Vagina (tissue), 2 donors: Measurements from ENCODE around the gene SETD1A. TPM values are rescaled to one million over a fixed set of nuclear protein-coding genes. Genes with fewer than 3 reads are reported as not detected.
"Not testable (repeated sequence)": the region's sequence is repeated elsewhere in the genome, so short reads cannot be mapped to it uniquely, and the experiment has no call there.

ENCODE experiments used
- DNase-seq, 2 donors: peaks; one replicate each; pipeline ENCODE4 v3.0.0-alpha.2; 2017; ENCODE audit errors: extremely low spot score in 2 of 2
- H3K27ac ChIP-seq: fragments of 200-600 bp; sonication (generic); one replicate; pipeline ENCODE4 v1.5.1; 2019
- H3K27me3 ChIP-seq: fragments of 200-600 bp; sonication (generic); one replicate; pipeline ENCODE4 v1.5.1; 2019
- H3K36me3 ChIP-seq, 2 donors: fragments of 200-600 bp; sonication (generic); one replicate each; pipeline ENCODE4 v1.5.1; 2017 to 2019
- H3K4me1 ChIP-seq: fragments of 200-600 bp; sonication (generic); one replicate; pipeline ENCODE4 v1.5.1; 2019
- H3K4me3 ChIP-seq, 2 donors: fragments of 200-600 bp; sonication (generic); 1 replicate in 1 of 2; 2 replicates in 1 of 2; pipeline ENCODE4 v1.5.1; 2016 to 2019
- H3K9me3 ChIP-seq: fragments of 200-600 bp; sonication (generic); one replicate; pipeline ENCODE4 v1.5.1; 2019
- CTCF ChIP-seq, 3 experiments: fragments of 450-650 bp in 2 of 3; fragments of 200-600 bp in 1 of 3; sonication (generic) in 1 of 3; IDR thresholded peaks; one replicate each; pipeline ENCODE4 v1.5.1; 2017 to 2019; ENCODE audit warnings: antibody characterized with exemption in 3 of 3, mild to moderate bottlenecking in 2 of 3, moderate library complexity in 2 of 3
- POLR2A ChIP-seq, 2 donors: fragments of 450-650 bp; IDR thresholded peaks; one replicate each; pipeline ENCODE4 v1.6.1; 2017; ENCODE audit warnings: antibody characterized with exemption in 2 of 2, mild to moderate bottlenecking in 2 of 2, moderate library complexity in 2 of 2
- POLR2AphosphoS5 ChIP-seq, 2 donors: sonication (generic); formaldehyde crosslinking; IDR thresholded peaks; one replicate each; pipeline ENCODE4 v1.9.0; 2017; ENCODE audit warnings: antibody characterized with exemption in 2 of 2, mild to moderate bottlenecking in 2 of 2, low read depth in 1 of 2; ENCODE audit not compliant: insufficient read depth in 1 of 2
- intact Hi-C: fragments of 100-400 bp; cut with DNase I; formaldehyde crosslinking; loops from one replicate; pipeline ENCODE4 v1.15.1; 2023
- total RNA-seq: library from RNA; depleted of rRNA; stranded (reverse); fragments of >200 nt; gene quantifications from one replicate; pipeline ENCODE4 v1.2.3, GENCODE V29; 2016

SETD1A gene
- total RNA-seq, 1 donor from 2014 or later: 10.6 TPM

- H3K36me3 ChIP-seq: no peaks in the 10 kb centered on the region
- no peaks in the 10 kb centered on the region for H3K27me3 ChIP-seq
- intact Hi-C loops: no loop called here
- no peak for TF ChIP-seq POLR2AphosphoS5 (IDR thresholded peaks at IDR 0.05; ENCODE audit: insufficient read depth in 1 of 2, low read depth in 1 of 2)
- TF ChIP-seq CTCF (IDR thresholded peaks at IDR 0.05): no peak
- TF ChIP-seq POLR2A (IDR thresholded peaks at IDR 0.05): no peak
- DNase-seq: no peak
- H3K27ac ChIP-seq: no peak overlapping the region
- H3K9me3 ChIP-seq: no peaks in the 10 kb centered on the region
- H3K4me1 ChIP-seq: peaks cover 5% of the 10 kb centered on the region
- H3K4me3 ChIP-seq: no peak overlapping the region
Measured at GRCh38 chr16:31008149-31008548, 50.6 kb downstream of the SETD1A start.

- no peaks in the 10 kb centered on the region for H3K36me3 ChIP-seq
- H3K27me3 ChIP-seq: no peaks in the 10 kb centered on the region
- H3K4me3 ChIP-seq: no peak overlapping the region
- intact Hi-C loops: no loop called here
- no peak for DNase-seq
- H3K4me1 ChIP-seq: peaks cover 5% of the 10 kb centered on the region
- no peak for TF ChIP-seq CTCF (IDR thresholded peaks at IDR 0.05)
- no peak for TF ChIP-seq POLR2AphosphoS5 (IDR thresholded peaks at IDR 0.05; ENCODE audit: insufficient read depth in 1 of 2, low read depth in 1 of 2)
- no peak for TF ChIP-seq POLR2A (IDR thresholded peaks at IDR 0.05)
- no peaks in the 10 kb centered on the region for H3K9me3 ChIP-seq
- H3K27ac ChIP-seq: no peak overlapping the region
Measured at GRCh38 chr16:31008551-31008950, 51.0 kb downstream of the SETD1A start.

- Histone ChIP-seq H3K4me1 (peaks cover 5% of the 10 kb centered on the region), H3K9me3 (no peaks in the 10 kb centered on the region), H3K4me3 (no peak overlapping the region), H3K27ac (no peak overlapping the region), H3K27me3 (no peaks in the 10 kb centered on the region), H3K36me3 (no peaks in the 10 kb centered on the region)
- intact Hi-C loops: no loop called here
- TF ChIP-seq CTCF (IDR thresholded peaks at IDR 0.05): no peak
- no peak for TF ChIP-seq POLR2AphosphoS5 (IDR thresholded peaks at IDR 0.05; ENCODE audit: insufficient read depth in 1 of 2, low read depth in 1 of 2)
- no peak for TF ChIP-seq POLR2A (IDR thresholded peaks at IDR 0.05)
- no peak for DNase-seq
Measured at GRCh38 chr16:31009120-31009519, 51.6 kb downstream of the SETD1A start.

GRCh38 chr16:31009894-31010584 is 52.5 kb downstream of the SETD1A start:
- no peaks in the 10 kb centered on the region for H3K27me3 ChIP-seq
- peaks cover 5% of the 10 kb centered on the region for H3K4me1 ChIP-seq
- intact Hi-C loops: no loop called here
- DNase-seq: no peak
- no peaks in the 10 kb centered on the region for H3K36me3 ChIP-seq
- peak overlapping the region in 1 of 2 donors; percentile 44 for H3K4me3 ChIP-seq
- H3K27ac ChIP-seq: no peak overlapping the region
- H3K9me3 ChIP-seq: no peaks in the 10 kb centered on the region
- TF ChIP-seq POLR2A (IDR thresholded peaks at IDR 0.05) (no peak), POLR2AphosphoS5 (IDR thresholded peaks at IDR 0.05; ENCODE audit: insufficient read depth in 1 of 2, low read depth in 1 of 2) (no peak), CTCF (IDR thresholded peaks at IDR 0.05) (no peak)

GRCh38 chr16:31010585-31011325 is 53.2 kb downstream of the SETD1A start, which contains the start of gene STX1B:
STX1B (minus strand) TSS chr16:31010638; CDS start chr16:31010396, 242 bp downstream.
- Histone ChIP-seq H3K27me3 (no peaks in the 10 kb centered on the region), H3K4me3 (peak within 1 kb of the TSS in 1 of 2 donors; percentile 44), H3K36me3 (no peaks in the 10 kb centered on the region), H3K27ac (no peak within 1 kb of the TSS), H3K9me3 (no peaks in the 10 kb centered on the region), H3K4me1 (peaks cover 5% of the 10 kb centered on the region)
- DNase-seq: no peak
- intact Hi-C loops: no loop called here
- no peak for TF ChIP-seq CTCF (IDR thresholded peaks at IDR 0.05)
- TF ChIP-seq POLR2A (IDR thresholded peaks at IDR 0.05): no peak
- TF ChIP-seq POLR2AphosphoS5 (IDR thresholded peaks at IDR 0.05; ENCODE audit: insufficient read depth in 1 of 2, low read depth in 1 of 2): no peak

GRCh38 chr16:31011815-31012214 is 54.3 kb downstream of the SETD1A start:
- intact Hi-C loops: loop anchor here (2.0 kb wide), 1 partner anchor 55 kb away; no protein-coding TSS in a partner anchor
- H3K9me3 ChIP-seq, H3K27me3 ChIP-seq: not testable (repeated sequence)

GRCh38 chr16:31013292-31013691 is 55.7 kb downstream of the SETD1A start:
- intact Hi-C loops: loop anchor here (2.0 kb wide), 1 partner anchor 54 kb away; no protein-coding TSS in a partner anchor
- H3K9me3 ChIP-seq, H3K4me1 ChIP-seq, H3K27me3 ChIP-seq, H3K36me3 ChIP-seq, H3K4me3 ChIP-seq, DNase-seq, H3K27ac ChIP-seq: not testable (repeated sequence)

More at GRCh38 chr16:31011815-31012214, 54.3 kb downstream of the SETD1A start:
- H3K36me3 ChIP-seq, H3K4me3 ChIP-seq, H3K27ac ChIP-seq, DNase-seq, H3K4me1 ChIP-seq: not testable (repeated sequence)
